NOMO-1 treated with DMSO at 0.1 percent for 48 hours (cell line): ENCODE data around the gene MDFIC2.

Experiments
- DNase-seq: peaks from one replicate; lab custom pipeline; 2025; ENCODE audit not compliant: unreplicated experiment; lab: John Stamatoyannopoulos, UW

The MDFIC2 gene

DNA sequence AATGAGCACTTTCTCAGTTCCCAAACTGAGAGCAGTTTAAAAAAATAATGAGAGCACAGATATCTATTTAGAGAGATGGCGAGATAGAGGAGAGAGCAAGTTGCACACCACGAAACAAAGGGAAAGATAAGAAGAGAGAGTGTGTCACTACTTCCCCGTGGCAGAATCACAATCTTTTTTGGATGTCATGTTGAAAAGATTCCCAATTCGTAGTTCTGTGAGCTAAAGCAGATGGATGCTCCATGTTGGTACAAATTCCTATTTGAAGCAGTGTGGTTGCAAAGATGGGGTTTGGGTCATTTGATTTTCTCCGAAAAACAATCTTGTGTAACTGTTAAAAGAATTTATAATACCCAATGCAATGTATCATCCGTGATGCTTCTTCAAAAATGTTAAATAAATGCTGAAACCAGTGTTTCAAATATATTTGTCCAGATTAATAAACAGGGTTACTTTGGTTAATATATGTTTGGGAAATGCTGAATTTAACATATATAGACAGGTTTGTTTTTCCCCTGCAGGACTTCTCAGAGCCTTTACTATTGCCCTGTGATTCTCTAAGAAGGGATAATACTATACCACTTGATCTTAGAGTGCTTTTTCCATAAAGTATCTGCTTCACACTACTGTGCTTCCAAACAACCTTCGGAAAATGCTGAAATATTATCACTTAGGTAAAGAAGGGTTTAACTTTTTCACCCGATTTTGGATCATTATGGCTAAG is 128.5 kb downstream of the MDFIC2 start:
- DNase-seq = no peak

DNA sequence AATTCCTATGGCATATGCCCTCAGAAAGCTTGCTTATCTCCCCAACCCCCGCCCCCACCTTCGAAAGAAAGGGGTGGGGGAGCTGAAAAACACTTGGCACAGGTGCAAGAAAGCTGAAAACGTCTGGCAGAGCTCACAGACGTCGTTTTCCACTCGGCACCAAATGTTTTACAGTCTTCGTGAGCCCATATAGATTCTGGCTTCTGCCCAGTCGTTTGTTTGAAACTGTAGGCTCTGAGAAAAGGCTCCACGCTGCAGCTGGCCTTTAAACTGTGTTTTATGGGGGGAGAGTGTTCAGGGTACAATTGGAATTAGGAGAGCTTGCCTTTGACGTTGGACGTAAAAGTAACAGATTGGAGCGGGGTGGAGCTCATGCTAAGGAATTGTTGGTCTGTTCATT is 130.3 kb downstream of the MDFIC2 start:
- no peak for DNase-seq

DNA sequence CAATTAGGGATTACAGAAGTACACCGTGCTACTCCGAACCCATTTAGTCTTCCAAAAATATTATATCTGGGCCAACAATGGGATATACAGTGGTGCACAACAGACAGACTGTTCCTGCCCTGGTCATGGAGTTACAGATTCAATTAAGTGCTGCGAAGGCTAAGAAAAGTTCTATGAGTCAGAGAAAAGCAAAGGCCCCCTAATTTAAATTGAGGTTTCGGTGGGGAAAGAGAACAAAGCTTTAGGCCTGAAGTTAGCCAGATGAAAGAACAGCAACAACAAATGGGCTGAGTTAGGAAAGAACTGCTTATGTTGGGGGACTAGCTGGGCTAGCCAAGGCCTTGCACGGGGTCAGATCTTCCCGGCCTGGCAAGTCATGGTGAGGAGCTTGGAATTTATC is 131.8 kb downstream of the MDFIC2 start:
- peak; percentile 30 for DNase-seq

DNA sequence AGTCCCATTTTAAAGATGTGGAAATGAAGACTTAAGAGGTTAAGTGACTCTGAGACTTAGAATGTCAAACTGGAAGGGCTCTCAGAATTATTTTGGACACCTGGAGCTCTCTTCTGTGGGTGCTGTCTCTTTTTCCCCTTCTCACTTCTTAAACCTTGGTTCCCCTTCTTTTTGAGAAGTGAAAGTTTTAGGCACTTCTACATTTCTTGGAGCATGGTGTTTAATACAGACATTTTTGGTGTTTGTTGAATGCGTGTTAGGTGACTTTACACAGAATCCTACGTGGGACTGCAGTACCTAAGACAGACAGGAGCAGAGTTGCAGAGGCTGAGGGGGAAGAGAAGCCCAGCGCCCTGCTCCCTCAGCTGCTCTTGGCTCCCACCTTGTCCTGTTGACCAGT is 133.3 kb downstream of the MDFIC2 start:
- peak; percentile 83 for DNase-seq

GRCh38 chr3:70177881-70178645 is 134.4 kb downstream of the MDFIC2 start:
- DNase-seq = no peak

DNA sequence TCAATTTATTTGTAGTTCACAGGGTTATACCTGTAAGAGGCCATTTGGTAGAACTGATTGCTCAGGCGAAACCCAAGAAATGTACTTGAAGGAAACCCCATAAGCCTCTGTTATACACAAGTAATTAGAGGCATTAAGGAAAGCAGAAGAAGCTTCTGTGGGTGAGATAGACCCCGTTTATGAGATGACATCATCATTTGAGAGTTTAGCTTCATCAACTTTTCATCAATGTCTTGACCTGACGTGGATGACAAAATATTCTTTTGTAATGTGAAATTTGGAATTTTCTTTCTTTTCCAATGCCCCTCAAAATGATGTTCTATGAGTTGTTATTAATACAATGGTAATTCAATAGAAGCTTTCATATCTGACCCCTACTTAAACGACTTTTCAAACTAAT is 136.2 kb downstream of the MDFIC2 start:
- no peak for DNase-seq

DNA sequence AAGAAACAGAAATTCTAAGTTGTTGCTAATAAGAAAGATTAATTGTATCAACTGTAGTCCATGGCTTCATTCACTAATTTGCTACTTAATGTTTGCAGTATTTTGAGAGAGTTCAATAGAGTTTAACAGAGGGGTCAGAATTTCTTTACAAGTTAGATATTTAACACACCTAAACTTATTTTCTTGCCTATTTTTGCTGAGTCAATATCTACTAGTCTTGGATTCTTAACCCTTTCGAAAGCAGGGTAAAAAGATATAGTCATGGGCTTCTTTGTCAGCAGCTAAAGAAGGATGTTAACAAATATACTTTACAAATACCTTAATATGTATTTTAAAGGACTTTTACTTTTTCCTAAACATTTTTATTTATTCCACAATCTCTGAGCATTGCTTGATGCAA is 155.6 kb downstream of the MDFIC2 start:
- DNase-seq = no peak

DNA sequence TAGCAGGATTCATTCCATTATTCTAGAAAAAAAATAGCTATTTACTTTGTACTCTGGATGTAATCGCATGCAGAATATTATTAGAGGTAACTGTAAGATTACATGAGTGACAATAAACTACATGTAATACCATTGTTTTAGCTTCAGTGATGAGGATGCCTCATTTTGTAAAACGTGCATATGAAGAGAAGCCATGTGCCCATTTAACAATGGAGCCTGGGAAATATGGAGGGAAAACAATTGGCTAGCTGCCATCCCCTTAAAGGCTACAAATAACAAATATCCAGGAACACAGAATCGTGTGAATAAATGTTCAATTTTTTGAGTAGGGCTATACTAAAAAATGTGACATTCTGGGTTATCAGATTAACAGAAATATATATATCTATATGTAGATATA is 161.8 kb downstream of the MDFIC2 start:
- DNase-seq = no peak

DNA sequence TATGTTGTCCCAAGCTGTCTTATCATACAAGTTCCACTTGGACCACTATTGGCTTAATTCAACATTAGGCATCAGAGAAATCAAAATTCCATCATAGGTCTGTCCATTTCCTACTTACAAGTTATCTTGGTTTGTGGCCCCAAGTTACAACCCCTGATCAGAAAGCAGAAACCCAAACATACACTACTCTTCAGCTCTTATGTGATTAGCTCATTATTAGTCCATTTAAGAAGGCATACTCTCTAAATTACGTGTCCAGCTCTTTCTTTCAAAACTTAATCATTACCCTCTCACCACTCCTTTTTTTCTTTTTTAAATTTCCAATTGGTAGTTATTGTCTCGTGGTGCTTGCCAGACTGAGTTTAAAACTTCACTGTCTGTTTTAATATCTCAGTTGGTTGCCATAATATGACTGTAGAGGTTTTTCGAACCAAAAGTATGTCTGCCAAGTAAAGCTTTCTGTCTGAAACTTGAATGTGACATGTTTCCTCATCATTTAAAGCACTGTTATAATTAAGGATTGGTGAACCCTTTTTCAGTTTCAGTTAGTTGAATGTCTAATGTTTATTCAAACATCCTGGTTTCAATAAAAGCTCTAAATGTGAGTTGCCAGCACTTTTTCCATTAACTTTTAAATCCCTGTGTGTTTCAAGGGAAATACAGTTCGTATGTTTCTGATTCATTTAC is 162.6 kb downstream of the MDFIC2 start:
- no peak for DNase-seq
